Ovary (tissue), 3 donors: ENCODE data around the gene FREY1.

ENCODE experiments used
- CTCF ChIP-seq, 3 donors: fragments of 450-650 bp in 2 of 3; fragments of 200-600 bp in 1 of 3; IDR thresholded peaks; one replicate each; pipeline versions ENCODE4 v1.5.1 to v1.8.0; 2016 to 2022; ENCODE audit warnings: antibody characterized with exemption in 3 of 3, mild to moderate bottlenecking in 1 of 3
- EP300 ChIP-seq: sonication (generic); formaldehyde crosslinking; IDR thresholded peaks from one replicate; pipeline ENCODE4 v1.6.1; 2017; ENCODE audit warnings: antibody characterized with exemption
- donor health status: DM: no; HTN: no; CAD: no.

DNA sequence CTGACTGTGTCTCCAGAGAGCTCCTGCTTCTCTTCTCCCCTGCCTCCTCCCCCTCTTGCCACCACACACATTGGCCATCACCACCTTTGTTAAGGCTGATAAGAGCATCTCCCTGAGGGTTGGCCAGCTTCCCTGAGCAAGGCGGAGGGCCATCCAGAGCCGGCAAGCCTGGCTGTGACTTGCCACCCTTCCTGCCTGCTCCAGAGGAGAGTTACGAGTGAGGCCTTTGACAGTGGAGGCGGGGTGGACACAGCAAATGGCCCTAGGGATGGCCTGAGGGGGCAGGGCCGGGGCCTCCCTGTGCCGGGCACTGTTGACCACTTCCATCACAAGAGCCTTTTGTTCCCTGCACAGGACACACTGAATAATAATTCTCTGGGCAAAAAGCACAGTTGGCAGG lies 5.4 kb downstream of the FREY1 start:
- no peak for TF ChIP-seq EP300
- no peak for TF ChIP-seq CTCF (IDR thresholded peaks at IDR 0.05)
